Activated CD4-positive, CD25-positive, alpha-beta regulatory T cell treated with anti-CD3 and anti-CD28 coated beads, Interleukin-2, amount 50 U/mL, for 16 hours (primary cell): ENCODE data around the gene SLC46A3.
"Not testable (repeated sequence)": the region's sequence is repeated elsewhere in the genome, so short reads cannot be mapped to it uniquely, and the experiment has no call there.

Source experiments
- DNase-seq: peaks from one replicate; pipeline ENCODE4 v3.0.0-alpha.2; 2020; ENCODE audit warnings: low read depth, low spot score

The SLC46A3 gene

GRCh38 chr13:28734906-28735305 is 16.1 kb upstream of the SLC46A3 start:
- DNase-seq = no peak

- DNase-seq = no peak
Measured at GRCh38 chr13:28730762-28731161, 12.0 kb upstream of the SLC46A3 start.

GRCh38 chr13:28729541-28729940 is 10.8 kb upstream of the SLC46A3 start:
- DNase-seq = no peak

- no peak for DNase-seq
Measured at GRCh38 chr13:28728642-28729041, 9.9 kb upstream of the SLC46A3 start.

GRCh38 chr13:28725046-28725610 is 6.4 kb upstream of the SLC46A3 start:
- DNase-seq = no peak

GRCh38 chr13:28723806-28724205 is 5.0 kb upstream of the SLC46A3 start:
- no peak for DNase-seq

- no peak for DNase-seq
Measured at GRCh38 chr13:28719227-28720055, 671 bp upstream of the SLC46A3 start.

- no peak for DNase-seq
Measured at GRCh38 chr13:28718196-28718542, 601 bp downstream of the SLC46A3 start.

- no peak for DNase-seq
Measured at GRCh38 chr13:28717170-28717569, 1.6 kb downstream of the SLC46A3 start.

GRCh38 chr13:28716511-28716910 is 2.3 kb downstream of the SLC46A3 start:
- DNase-seq = no peak

- DNase-seq = no peak
Measured at GRCh38 chr13:28714651-28715050, 4.1 kb downstream of the SLC46A3 start.

- DNase-seq = no peak
Measured at GRCh38 chr13:28710161-28710560, 8.6 kb downstream of the SLC46A3 start.

GRCh38 chr13:28707629-28708427 is 10.9 kb downstream of the SLC46A3 start:
- no peak for DNase-seq

GRCh38 chr13:28705461-28706083 is 13.2 kb downstream of the SLC46A3 start:
- DNase-seq = no peak

- DNase-seq = no peak
Measured at GRCh38 chr13:28704919-28705318, 13.9 kb downstream of the SLC46A3 start.

- DNase-seq = no peak
Measured at GRCh38 chr13:28704282-28704681, 14.5 kb downstream of the SLC46A3 start.

- DNase-seq = no peak
Measured at GRCh38 chr13:28699246-28699645, 19.5 kb downstream of the SLC46A3 start.

GRCh38 chr13:28697441-28697840 is 21.3 kb downstream of the SLC46A3 start:
- DNase-seq = no peak

- DNase-seq = not testable (repeated sequence)
Measured at GRCh38 chr13:28693605-28694491, 24.9 kb downstream of the SLC46A3 start.

GRCh38 chr13:28685892-28686291 is 32.9 kb downstream of the SLC46A3 start:
- DNase-seq = no peak

- DNase-seq = no peak
Measured at GRCh38 chr13:28685114-28685513, 33.7 kb downstream of the SLC46A3 start.
